ENCODE results near the gene DCST2. TPM values are rescaled to one million over a fixed set of nuclear protein-coding genes. Genes with fewer than 3 reads are reported as not detected.

Gene DCST2
- total RNA-seq, 2 donors from 2014 or later: not detected

- H3K27me3 ChIP-seq: no peaks in the 10 kb centered on the region
- TF ChIP-seq, protein P1, sequence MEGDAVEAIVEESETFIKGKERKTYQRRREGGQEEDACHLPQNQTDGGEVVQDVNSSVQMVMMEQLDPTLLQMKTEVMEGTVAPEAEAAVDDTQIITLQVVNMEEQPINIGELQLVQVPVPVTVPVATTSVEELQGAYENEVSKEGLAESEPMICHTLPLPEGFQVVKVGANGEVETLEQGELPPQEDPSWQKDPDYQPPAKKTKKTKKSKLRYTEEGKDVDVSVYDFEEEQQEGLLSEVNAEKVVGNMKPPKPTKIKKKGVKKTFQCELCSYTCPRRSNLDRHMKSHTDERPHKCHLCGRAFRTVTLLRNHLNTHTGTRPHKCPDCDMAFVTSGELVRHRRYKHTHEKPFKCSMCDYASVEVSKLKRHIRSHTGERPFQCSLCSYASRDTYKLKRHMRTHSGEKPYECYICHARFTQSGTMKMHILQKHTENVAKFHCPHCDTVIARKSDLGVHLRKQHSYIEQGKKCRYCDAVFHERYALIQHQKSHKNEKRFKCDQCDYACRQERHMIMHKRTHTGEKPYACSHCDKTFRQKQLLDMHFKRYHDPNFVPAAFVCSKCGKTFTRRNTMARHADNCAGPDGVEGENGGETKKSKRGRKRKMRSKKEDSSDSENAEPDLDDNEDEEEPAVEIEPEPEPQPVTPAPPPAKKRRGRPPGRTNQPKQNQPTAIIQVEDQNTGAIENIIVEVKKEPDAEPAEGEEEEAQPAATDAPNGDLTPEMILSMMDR (IDR thresholded peaks at IDR 0.05): no peak
- peak overlapping the region; percentile 98 to 99 for H3K27ac ChIP-seq
- H3K4me3 ChIP-seq: peak overlapping the region; percentile 87 to 92
- no peaks in the 10 kb centered on the region for H3K9me3 ChIP-seq
- no peak for DNase-seq (ENCODE audit: low spot score)
- H3K4me1 ChIP-seq: peaks cover 0 to 65% of the 10 kb centered on the region in 2 donors
- no peaks in the 10 kb centered on the region for H3K36me3 ChIP-seq
Measured at GRCh38 chr1:155003227-155003765, 30.3 kb downstream of the DCST2 start.

DNA sequence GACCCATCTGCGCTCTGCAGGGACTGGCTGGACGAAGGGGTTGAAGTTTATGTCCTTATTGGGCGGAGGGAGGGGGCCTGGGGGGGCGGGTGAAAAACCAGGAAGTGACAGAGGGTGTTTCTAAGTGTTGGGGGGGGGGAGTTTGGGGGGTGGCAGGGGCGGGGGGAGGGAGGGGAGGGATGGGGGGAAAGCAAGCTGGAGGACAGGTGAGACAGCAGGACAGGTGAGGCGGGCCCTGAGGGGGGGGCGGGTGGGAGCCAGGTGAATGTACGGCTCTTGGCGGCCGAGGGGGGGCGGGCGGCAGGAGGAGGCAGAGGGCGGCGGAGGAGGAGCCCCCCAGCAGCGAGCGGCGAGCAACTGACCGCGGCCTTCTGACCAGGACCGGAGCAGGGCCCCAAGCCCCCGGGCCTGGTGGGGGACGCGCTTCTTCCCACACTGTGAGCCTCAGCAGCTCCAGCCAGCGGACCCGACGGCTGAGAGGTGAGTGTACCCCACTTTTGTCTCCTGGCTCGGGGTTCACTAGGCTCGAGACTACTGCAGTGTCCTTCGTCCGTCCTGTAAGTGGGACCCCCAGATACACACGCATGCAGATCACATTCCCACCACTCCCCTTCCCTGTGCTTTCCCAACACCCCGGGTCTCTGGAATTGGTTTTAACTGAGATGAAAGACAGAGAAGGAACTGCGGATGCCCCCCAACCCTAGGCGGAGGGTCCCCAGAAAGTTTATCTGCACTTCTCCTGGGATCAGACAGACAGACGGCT lies 30.9 kb downstream of the DCST2 start, which contains the start of gene ZBTB7B:
ZBTB7B (plus strand) TSS at position 339 of the 763 bp plus-strand sequence. CDS start 11,859 bp downstream, outside the sequence.
- no peak for DNase-seq (ENCODE audit: low spot score)
- Histone ChIP-seq H3K27me3 (no peaks in the 10 kb centered on the region), H3K27ac (peak within 1 kb of the TSS; percentile 98 to 99), H3K4me3 (peak within 1 kb of the TSS; percentile 87 to 92), H3K4me1 (peaks cover 0 to 58% of the 10 kb centered on the region in 2 donors), H3K36me3 (no peaks in the 10 kb centered on the region), H3K9me3 (no peaks in the 10 kb centered on the region)
- TF ChIP-seq, protein P1 (IDR thresholded peaks at IDR 0.05): no peak

DNA sequence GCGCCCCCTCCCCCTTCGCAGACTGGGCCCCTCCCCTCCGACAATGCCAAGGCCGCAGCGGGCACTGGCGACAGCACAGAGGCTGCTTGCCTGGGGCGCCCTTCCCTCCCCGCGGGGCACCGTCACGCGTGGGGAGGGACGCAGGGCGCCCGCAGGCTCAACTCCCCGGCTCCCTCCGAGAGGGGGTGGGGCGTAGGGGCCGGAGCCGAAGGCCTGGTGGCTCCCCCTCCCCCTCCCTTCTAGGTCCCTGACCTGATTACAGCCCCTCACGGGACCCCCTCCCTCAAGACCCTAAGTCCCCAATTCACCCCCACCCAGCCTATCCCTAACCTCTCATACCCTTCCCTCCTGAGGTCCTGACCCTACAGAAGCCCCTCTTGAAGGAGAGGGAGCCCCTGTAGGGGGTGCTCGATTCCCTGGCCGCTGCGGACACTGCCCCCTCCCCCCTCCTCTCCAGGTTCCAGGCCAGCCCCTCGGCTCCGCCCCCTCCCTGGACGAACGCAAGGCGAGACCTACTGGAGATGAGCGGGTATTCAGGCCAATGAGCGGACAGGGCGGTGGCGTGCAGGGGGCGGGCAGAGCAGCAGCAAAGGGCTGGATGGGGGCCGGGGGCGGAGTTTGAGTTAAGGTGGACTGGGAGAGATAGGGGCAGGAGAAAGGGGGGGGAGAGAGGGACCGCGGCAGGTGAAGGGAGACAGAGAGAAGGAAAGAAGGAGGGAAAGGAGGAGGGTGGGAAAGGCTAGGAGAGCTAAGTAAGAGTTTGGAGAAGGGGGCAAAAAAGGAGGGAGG lies 31.7 kb downstream of the DCST2 start:
- TF ChIP-seq, protein P1 (IDR thresholded peaks at IDR 0.05): peak; percentile 37 to 65
- peak; percentile 100 for DNase-seq (ENCODE audit: low spot score)
- no peaks in the 10 kb centered on the region for H3K27me3 ChIP-seq
- peaks cover 0 to 50% of the 10 kb centered on the region in 2 donors for H3K4me1 ChIP-seq
- no peaks in the 10 kb centered on the region for H3K36me3 ChIP-seq
- no peaks in the 10 kb centered on the region for H3K9me3 ChIP-seq
- peak overlapping the region; percentile 98 to 99 for H3K27ac ChIP-seq
- peak overlapping the region; percentile 87 to 92 for H3K4me3 ChIP-seq

GRCh38 chr1:155001425-155001674 lies 32.2 kb downstream of the DCST2 start:
- H3K9me3 ChIP-seq: no peaks in the 10 kb centered on the region
- TF ChIP-seq, protein P1 (IDR thresholded peaks at IDR 0.05): no peak
- no peak for DNase-seq (ENCODE audit: low spot score)
- peak overlapping the region; percentile 98 to 99 for H3K27ac ChIP-seq
- no peaks in the 10 kb centered on the region for H3K36me3 ChIP-seq
- H3K4me3 ChIP-seq: peak overlapping the region; percentile 87 to 92
- no peaks in the 10 kb centered on the region for H3K27me3 ChIP-seq
- peaks cover 0 to 45% of the 10 kb centered on the region in 2 donors for H3K4me1 ChIP-seq

DNA sequence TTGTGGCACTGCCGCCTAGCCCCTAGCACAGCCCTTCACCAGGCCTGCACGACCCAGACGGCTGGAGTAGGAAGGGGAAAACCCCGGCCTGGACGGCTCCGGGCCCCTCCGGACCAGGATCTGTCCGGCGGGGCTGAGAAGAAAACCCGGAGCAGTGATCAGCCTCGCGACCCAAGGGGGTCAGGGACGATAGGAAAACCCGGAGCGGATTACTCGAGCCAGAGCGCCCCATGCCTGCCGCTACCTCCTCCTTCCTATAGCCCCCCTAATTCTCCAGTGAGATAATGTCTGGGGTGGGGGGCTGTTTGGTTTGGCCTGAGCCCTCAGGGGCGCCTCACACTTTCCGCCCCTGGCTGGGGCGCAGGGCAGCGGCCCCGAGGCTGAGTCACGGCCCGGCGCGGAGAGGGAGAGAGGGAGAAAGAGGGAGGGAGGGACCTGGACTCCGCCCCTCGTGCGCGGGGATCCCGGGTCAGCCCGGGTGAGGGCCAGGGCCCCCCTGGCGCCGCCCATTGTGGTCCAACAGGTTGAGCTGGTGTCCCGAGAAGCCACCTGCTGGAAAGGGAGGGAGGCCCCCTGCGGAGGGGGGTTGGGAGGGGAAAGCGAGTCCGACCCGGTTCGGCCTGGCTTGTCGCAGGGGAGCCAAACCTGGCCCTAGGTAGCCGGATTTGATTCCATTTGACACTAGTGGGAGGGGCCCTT lies 32.7 kb downstream of the DCST2 start:
- peak overlapping the region; percentile 87 to 92 for H3K4me3 ChIP-seq
- no peaks in the 10 kb centered on the region for H3K9me3 ChIP-seq
- TF ChIP-seq, protein P1 (IDR thresholded peaks at IDR 0.05): peak in 1 of 2 donors; percentile 14
- no peaks in the 10 kb centered on the region for H3K27me3 ChIP-seq
- peak overlapping the region; percentile 98 to 99 for H3K27ac ChIP-seq
- no peaks in the 10 kb centered on the region for H3K36me3 ChIP-seq
- H3K4me1 ChIP-seq: peaks cover 0 to 40% of the 10 kb centered on the region in 2 donors
- peak; percentile 88 for DNase-seq (ENCODE audit: low spot score)

Measured in right atrium auricular region (tissue), 2 donors.